Rectal smooth muscle tissue (tissue), 1 donor: ENCODE measurements around the gene L3MBTL1.

Source experiments
- H3K27ac ChIP-seq: one replicate; pipeline ENCODE4 v1.7.0; 2013; ENCODE audit warnings: low read depth, low read length, inconsistent platforms
- H3K27me3 ChIP-seq: one replicate; pipeline ENCODE4 v1.7.0; 2013; ENCODE audit warnings: low read length; ENCODE audit not compliant: control insufficient read depth, insufficient read depth
- H3K36me3 ChIP-seq: one replicate; pipeline ENCODE4 v1.7.0; 2013; ENCODE audit warnings: low read length; ENCODE audit not compliant: control insufficient read depth, insufficient read depth
- H3K4me1 ChIP-seq: one replicate; pipeline ENCODE4 v1.7.0; 2013; ENCODE audit warnings: low read length; ENCODE audit not compliant: control insufficient read depth, insufficient read depth
- H3K4me3 ChIP-seq: one replicate; pipeline ENCODE4 v1.7.0; 2013; ENCODE audit warnings: low read length
- H3K9ac ChIP-seq: one replicate; pipeline ENCODE4 v1.7.0; 2013; ENCODE audit warnings: low read length

L3MBTL1 gene

GRCh38 chr20:43513372-43513930 lies 6.0 kb downstream of the L3MBTL1 start:
- Histone ChIP-seq H3K4me3 (peak overlapping the region; percentile 69), H3K27me3 (no peaks in the 10 kb centered on the region), H3K9ac (no peak overlapping the region), H3K36me3 (no peaks in the 10 kb centered on the region), H3K27ac (peak overlapping the region; percentile 68), H3K4me1 (no peaks in the 10 kb centered on the region)

- Histone ChIP-seq H3K27ac (peak overlapping the region; percentile 68), H3K4me1 (no peaks in the 10 kb centered on the region), H3K4me3 (peak overlapping the region; percentile 75), H3K9ac (no peak overlapping the region), H3K27me3 (no peaks in the 10 kb centered on the region), H3K36me3 (no peaks in the 10 kb centered on the region)
Measured at GRCh38 chr20:43513931-43514647, 6.6 kb downstream of the L3MBTL1 start.

- Histone ChIP-seq H3K27ac (peak overlapping the region; percentile 43), H3K4me1 (no peaks in the 10 kb centered on the region), H3K4me3 (peak overlapping the region; percentile 75), H3K27me3 (no peaks in the 10 kb centered on the region), H3K9ac (no peak overlapping the region), H3K36me3 (no peaks in the 10 kb centered on the region)
Measured at GRCh38 chr20:43514648-43514999, 7.1 kb downstream of the L3MBTL1 start.

- Histone ChIP-seq H3K9ac (no peak overlapping the region), H3K27ac (no peak overlapping the region), H3K4me1 (no peaks in the 10 kb centered on the region), H3K36me3 (no peaks in the 10 kb centered on the region), H3K27me3 (no peaks in the 10 kb centered on the region), H3K4me3 (no peak overlapping the region)
Measured at GRCh38 chr20:43515628-43516027, 8.1 kb downstream of the L3MBTL1 start.

GRCh38 chr20:43516251-43516824 lies 8.8 kb downstream of the L3MBTL1 start:
- no peaks in the 10 kb centered on the region for H3K4me1 ChIP-seq
- no peaks in the 10 kb centered on the region for H3K36me3 ChIP-seq
- no peak overlapping the region for H3K4me3 ChIP-seq
- no peak overlapping the region for H3K9ac ChIP-seq
- H3K27me3 ChIP-seq, result no peaks in the 10 kb centered on the region
- no peak overlapping the region for H3K27ac ChIP-seq

- no peak overlapping the region for H3K27ac ChIP-seq
- H3K27me3 ChIP-seq, result no peaks in the 10 kb centered on the region
- H3K4me1 ChIP-seq, result no peaks in the 10 kb centered on the region
- H3K36me3 ChIP-seq, result no peaks in the 10 kb centered on the region
- no peak overlapping the region for H3K4me3 ChIP-seq
- no peak overlapping the region for H3K9ac ChIP-seq
Measured at GRCh38 chr20:43520074-43520630, 12.7 kb downstream of the L3MBTL1 start.

GRCh38 chr20:43525021-43525420 lies 17.5 kb downstream of the L3MBTL1 start:
- Histone ChIP-seq H3K4me1 (no peaks in the 10 kb centered on the region), H3K9ac (no peak overlapping the region), H3K27ac (no peak overlapping the region), H3K4me3 (no peak overlapping the region), H3K27me3 (no peaks in the 10 kb centered on the region), H3K36me3 (no peaks in the 10 kb centered on the region)

GRCh38 chr20:43528258-43528875 lies 20.9 kb downstream of the L3MBTL1 start:
- Histone ChIP-seq H3K36me3 (no peaks in the 10 kb centered on the region), H3K27ac (no peak overlapping the region), H3K4me1 (no peaks in the 10 kb centered on the region), H3K4me3 (no peak overlapping the region), H3K27me3 (no peaks in the 10 kb centered on the region), H3K9ac (no peak overlapping the region)

- Histone ChIP-seq H3K27ac (no peak overlapping the region), H3K4me3 (no peak overlapping the region), H3K4me1 (no peaks in the 10 kb centered on the region), H3K36me3 (peaks cover 3% of the 10 kb centered on the region), H3K9ac (no peak overlapping the region), H3K27me3 (no peaks in the 10 kb centered on the region)
Measured at GRCh38 chr20:43529051-43529450, 21.6 kb downstream of the L3MBTL1 start.

GRCh38 chr20:43529457-43530153 lies 22.1 kb downstream of the L3MBTL1 start:
- H3K36me3 ChIP-seq, result peaks cover 3% of the 10 kb centered on the region
- H3K4me1 ChIP-seq, result no peaks in the 10 kb centered on the region
- no peak overlapping the region for H3K27ac ChIP-seq

GRCh38 chr20:43530321-43531090 lies 23.0 kb downstream of the L3MBTL1 start:
- Histone ChIP-seq H3K4me3 (no peak overlapping the region), H3K27me3 (no peaks in the 10 kb centered on the region), H3K9ac (no peak overlapping the region), H3K4me1 (no peaks in the 10 kb centered on the region), H3K36me3 (peaks cover 3% of the 10 kb centered on the region), H3K27ac (no peak overlapping the region)

More at GRCh38 chr20:43529457-43530153, 22.1 kb downstream of the L3MBTL1 start:
- Histone ChIP-seq H3K27me3 (no peaks in the 10 kb centered on the region), H3K4me3 (no peak overlapping the region), H3K9ac (no peak overlapping the region)
